ENCODE data around the gene MDK.

MDK gene

DNA sequence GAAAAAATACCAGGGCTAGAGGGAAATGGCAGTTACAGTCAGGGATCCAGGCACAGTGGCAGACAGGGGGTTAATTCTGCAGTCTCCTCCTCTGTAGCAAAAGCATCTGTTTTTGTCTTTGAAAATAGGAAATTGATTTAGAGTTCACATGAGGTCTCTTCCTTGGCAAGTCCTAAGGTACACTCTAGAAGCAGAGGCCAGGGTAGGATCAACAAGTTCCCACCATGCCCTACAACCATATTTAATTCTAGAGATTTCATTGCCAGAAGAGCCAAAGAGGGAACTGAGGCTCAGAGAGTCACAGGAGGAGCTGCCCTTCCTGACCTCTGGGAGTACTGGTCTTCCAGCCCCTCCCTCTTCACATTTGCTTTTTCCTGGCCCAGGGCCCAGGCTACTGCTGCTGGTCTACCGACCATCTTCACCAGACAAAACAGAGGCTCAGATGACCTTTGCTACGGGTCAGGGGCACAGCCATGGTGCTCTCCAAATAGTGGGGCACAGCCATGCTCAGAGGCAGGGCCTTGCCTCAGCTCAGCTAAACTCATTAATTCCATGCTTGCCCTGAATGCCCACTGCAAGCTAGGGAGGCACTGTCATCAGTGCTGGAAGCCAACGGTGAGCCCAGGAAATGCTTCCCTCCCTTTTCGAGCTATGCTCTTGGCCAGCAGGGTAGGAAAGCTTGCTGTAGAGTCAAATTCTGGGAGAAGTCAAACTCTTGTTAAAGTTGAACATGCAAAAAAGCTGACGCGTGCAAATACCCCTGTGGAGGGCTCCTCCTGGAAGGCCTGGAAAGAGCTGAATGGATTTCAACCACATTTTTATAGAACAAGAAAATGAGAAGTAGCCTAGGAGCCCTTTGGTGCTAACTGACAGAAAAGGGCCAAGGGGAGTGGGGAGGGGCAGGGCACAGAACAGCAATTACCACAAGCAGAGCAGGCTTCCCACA, 21.8 kb downstream of the MDK start:
- DNase-seq (ENCODE audit: low read depth in 2 of 2), result no peak

DNA sequence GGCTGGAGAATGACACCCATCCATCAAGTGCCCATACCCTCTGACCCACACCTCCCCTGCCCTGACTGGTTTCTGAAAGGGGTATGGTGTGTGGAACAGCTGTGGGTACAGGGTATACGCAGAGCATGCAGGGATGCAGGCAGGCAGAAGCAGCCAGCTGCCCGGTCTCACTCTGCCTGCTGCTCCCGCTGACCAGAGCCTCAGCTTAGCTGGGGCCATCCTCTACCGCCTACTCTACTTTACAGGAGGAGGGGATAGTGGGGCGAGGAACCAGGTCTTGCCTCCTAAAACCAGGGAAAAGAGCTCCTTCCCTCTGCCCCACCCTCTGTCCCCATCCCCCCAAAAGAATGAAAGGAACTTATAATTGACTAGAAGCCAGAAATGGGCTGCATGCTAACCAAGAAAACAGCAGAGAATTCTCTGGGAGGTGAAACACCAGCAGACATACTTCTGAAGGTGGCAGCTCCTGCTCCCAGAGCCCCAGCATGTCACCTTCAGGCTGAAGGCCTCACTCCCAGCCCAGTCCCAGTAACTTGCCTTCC, 23.1 kb downstream of the MDK start:
- DNase-seq (ENCODE audit: low read depth in 2 of 2), result no peak

DNA sequence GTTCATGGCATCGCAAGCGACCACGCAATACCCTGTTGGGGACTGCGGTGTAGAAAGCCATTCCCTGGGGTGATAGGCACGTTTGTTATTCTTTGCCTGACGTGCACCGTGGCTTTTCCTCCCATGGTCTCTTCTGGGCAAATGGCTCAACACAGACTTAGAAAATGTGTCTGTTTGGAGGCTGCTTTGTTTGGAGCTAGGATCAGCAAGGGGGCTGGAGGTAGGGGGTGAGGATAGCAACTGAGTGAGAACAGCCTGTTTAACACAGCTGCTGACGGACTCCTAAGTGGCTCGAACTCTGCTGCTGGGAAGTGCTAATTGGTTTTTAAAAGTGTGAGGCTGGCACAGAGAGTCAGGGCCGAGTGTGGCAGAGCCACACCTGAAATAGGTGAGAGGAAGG, 26.2 kb downstream of the MDK start:
- DNase-seq (ENCODE audit: low read depth in 2 of 2), result no peak

DNA sequence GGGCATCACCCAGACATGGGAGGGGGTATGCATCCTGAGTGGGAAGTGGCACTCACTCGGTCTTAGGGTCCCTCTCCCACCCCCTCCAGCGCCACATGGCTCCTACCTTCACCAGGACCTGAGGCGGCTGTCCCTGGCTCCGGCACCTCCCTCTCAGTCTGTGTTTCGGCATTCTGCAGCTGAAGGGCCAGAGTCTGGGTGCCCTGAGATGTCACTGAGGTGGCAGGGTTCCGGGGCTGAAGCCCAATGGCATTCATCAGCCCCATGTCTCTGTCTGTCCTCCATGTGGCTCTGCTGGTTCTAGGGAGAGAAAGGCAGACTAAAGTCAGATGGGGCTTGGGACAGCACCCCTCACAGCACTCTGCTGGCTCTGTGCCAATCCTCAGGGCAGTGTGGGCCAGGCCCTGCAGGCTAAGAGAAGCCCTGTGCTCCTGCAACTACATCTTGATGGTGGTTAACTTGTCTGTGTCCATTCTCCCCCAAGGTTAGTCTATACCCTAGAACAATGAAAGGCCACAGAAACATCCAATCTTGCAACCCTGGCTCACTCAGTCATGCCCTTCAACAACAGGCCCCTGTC, 27.0 kb downstream of the MDK start:
- DNase-seq (ENCODE audit: low read depth in 2 of 2), result no peak

DNA sequence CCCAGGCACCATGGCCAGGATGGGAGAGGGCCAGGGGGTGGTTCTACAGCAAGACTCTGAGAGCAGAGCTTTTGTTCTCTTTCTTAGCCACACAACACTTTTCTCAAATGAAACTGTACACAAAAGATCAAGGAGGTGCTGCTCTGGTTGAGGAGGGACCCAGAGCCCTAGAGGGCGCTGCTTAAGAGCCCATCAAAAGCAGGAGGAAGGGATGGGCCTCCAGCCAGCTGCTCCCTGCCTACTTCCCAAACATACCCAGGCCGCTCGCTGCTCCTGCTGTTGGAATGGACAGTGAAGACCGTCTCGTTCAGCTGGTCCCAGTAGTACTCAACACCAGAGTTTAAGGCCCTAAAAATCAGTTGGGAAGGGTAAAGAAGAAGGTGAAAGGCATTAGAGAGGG, 28.6 kb downstream of the MDK start:
- DNase-seq (ENCODE audit: low read depth in 2 of 2), result no peak

DNA sequence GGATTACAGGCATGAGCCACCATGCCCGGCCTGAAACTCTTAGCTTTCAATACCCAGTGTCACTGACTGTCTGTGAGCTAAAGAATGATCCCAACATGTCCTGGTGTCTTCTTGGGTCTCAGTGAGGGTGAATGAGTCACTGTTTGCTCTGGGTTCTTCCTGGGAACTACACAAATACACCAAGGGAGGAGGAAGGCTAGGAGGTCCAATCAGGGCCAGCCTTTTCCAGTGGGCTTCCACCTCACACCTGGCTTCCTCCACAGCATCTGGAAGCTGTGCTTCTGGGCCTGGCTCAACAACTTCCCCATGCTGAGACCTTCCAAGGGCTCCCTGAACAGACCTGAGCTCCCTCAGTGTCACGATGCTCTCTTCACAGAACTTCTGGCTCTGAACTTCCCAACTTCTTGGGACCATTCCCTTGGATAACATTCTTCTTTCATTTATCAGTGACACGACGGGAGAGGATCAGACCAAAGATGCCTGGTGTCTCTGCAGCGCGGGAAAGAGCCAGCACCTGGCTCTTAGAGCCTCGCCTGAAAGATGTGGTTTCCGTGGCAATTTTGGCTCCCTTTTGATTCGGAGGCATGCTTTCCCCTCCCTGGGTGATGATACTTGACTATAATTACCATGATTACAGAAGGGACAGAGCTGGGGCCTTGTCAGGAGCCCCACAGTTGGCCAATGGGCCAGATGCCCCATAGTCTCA, 32.4 kb downstream of the MDK start:
- no peak for DNase-seq (ENCODE audit: low read depth in 2 of 2)

DNA sequence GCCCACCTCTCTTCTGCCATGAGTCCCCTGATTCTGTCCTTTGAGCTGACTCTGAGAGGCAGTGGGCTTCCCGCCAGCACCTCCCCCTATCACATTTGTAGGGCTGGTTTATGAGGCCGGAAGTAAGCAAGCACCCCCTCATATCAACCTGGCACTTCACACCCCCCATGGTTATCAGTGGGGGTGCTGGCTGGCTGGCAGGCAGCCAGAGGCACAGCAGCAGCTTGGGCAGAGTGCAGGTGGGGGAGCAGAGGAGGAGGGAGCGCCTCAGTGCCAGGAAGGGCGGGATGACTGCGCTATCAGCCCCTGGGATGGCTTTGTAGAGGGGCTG, 33.0 kb downstream of the MDK start:
- no peak for DNase-seq (ENCODE audit: low read depth in 2 of 2)

DNA sequence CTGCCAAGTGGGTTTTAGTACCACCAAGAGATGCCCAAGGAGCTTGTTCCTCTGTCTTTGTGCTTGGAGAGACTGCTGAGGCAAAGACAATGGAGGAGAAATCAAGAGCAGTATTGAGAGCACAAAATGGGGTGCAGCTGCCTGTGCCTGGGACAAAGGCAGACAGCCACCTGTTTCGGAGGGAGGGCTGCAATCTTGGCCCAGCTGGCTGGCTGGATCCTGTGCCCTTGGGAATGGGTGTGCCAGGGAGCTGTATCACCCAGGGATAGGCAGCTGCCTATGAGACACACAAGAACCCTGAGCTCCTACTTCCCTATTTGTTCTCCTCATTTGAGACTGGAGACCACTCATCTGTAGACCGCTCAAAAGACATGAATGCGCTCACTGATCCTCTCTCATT, 33.4 kb downstream of the MDK start:
- no peak for DNase-seq (ENCODE audit: low read depth in 2 of 2)

DNA sequence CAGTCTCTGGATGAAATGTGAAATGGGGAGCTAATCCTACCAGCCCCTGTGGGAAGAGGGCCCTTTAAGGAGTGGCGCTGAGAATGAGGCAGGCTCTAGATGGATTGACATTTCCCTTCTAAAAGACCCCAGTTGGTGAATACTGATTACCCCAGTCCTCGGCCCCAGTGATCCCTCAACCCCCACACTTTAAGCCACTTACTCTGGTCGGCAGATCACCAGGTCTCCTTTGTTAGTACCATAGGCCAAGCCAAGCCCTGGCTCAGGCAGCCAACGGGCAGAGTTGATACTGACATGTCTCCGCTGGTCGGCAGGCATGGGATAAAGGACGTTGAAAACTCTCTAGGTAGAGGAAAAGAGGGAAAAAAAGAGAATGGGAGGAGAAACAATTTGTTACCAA, 36.2 kb downstream of the MDK start:
- no peak for DNase-seq (ENCODE audit: low read depth in 2 of 2)

DNA sequence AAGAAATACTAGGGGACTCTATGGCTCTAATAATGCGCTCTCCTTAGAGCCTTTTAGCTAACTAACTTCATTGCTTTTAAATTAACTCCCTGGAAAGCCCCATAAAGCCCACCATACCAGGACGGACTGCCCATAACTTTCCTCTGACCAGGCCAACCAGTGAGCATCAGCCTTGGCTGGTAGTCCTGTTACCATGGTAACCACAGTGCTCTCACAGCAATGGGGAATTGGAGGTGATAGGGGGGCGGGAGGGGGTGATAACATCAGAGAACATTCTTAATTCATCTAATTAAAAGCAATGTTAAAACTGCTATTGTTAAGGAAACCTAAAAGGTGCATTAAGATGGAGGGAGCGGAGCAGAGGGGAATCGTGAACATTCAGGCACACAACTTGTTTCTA, 37.3 kb downstream of the MDK start:
- no peak for DNase-seq (ENCODE audit: low read depth in 2 of 2)

DNA sequence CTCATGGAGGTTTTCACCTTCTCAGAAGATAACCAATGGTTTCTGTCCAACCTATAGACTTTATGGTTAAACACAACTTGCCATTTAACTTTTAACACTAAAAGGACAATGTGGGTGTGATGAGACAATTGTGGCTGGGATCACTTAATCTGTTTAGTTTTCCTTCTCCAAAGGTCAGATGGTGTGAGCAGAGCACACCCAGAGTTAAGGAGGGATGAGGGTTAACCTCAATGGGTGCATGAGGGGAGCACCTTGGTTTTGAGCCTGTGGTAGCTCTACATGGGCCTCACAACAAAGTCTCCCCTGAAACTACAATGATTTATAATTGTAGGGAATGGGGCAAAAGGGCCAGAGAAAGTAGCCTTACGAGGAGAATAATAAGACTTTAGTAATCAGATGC, 39.0 kb downstream of the MDK start:
- no peak for DNase-seq (ENCODE audit: low read depth in 2 of 2)

DNA sequence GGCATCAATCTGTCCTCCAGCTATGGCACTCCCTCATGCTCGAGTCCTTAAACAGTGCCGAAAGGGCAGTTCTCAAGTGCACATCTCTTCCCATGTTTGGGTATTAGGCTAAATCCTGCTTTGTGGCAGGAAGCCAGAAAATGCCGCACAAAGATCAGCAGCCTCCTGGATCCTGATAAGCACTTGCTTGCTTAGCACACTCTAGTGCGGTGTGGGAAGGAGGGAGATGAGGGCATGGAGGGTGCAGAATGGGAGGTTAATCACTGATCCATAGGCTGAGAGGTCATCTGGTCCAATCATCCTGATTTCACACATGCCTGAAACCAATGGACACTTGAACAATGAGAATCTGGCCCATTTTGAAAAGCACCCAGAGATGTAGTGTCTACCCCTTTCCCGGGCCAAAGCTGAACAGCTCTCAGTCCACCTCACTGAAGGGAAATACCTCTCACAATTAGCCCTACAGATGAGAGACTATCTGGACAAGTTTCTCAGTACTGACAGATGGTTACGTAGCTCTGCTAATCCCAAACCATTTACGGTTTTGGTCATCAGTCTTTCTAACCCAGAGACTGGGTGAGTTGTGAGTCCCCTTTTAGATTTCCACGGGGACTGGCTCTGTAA, 39.9 kb downstream of the MDK start:
- DNase-seq (ENCODE audit: low read depth in 2 of 2), result no peak

DNA sequence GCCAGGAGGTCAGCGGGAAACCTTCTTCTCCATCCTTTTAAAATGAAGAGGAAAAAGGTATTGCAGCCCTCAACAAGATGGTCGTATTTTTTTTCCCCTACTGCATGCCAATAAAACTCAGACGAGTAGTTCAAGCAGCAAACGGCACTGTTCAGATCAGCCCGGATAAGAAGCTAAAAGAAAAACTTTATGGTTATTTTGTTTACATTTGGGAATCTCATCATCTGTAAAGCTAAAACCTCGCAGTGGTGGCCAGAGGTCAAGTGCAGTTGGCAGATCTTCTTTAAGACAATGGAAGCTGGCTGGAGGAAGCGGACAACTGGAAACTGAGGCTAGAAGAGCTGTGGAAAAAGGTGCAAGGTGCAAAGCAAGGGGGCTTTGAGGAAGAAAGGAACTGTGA, 41.1 kb downstream of the MDK start:
- DNase-seq (ENCODE audit: low read depth in 2 of 2), result no peak

DNA sequence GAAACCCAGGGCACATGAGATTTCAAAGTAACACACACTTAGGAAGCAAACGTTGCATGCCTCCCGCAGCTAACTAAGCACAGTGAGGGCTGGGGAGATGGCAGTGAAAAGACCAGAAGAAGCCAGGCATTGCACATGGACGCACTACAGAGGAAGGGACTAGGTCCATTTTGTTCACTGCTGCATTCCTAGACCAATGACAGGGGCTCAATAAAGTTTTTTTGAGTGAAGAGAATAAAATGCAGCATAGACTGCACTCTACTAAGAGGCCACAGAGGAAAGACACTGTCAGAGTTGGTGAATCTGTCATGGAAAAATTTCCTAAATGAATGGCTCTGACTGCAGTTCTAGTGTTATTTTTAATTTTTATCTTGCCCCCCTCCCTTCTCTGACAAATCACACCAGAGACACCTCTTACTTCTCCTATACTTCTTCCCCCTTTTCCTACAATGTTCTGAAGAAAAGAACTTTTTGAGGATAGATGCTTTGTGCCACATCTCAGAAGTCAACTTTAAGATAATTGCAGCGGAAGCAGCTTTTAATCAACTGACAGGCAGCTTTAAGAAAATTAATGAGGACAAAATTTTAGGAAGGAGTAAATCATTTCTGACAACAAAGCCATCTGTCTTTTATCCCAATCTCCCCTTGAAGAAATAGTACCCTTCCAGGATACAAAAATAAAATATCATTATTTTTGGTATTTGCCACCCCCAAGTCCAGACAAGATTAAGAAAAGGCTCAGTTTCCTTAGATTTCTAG, 44.9 kb downstream of the MDK start:
- no peak for DNase-seq (ENCODE audit: low read depth in 2 of 2)

DNA sequence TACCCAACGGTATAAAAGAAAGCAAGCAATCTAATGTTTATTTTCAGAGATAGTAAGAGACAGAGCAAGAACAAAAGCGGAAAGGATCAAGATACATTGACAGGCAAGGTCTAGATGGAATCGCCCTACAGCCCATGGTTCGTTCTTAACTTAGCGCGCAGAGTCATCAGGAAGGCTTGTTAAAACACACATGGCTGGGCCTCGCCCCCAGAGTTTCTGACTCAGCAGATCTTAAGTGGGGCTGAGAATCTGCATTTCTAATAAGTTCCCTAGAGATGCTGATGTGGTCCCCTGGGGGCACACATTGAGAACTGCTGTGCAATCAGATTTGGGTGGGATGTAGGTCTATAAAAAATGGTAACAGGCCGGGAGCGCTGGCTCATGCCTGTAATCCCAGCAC, 45.9 kb downstream of the MDK start:
- DNase-seq (ENCODE audit: low read depth in 2 of 2), result no peak

DNA sequence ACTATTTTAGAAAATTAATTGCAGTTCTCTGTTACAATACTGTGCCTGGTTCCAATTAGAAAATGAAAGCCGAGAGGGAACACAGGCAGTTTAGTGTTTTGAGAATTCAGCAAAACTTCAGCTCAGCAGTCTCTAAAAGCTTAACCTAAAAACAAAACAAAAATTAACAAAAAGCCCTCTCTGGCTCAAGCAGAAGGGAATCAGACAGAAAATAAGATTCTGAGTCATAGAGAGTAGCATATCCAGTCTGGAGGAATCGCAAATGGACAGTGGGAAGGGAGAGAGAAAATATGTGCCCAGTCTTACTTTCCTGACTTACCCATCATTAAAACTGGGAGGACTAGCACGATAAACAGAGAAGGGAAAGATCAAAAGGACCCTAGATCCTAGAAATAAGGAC, 48.2 kb downstream of the MDK start:
- DNase-seq (ENCODE audit: low read depth in 2 of 2), result no peak

DNA sequence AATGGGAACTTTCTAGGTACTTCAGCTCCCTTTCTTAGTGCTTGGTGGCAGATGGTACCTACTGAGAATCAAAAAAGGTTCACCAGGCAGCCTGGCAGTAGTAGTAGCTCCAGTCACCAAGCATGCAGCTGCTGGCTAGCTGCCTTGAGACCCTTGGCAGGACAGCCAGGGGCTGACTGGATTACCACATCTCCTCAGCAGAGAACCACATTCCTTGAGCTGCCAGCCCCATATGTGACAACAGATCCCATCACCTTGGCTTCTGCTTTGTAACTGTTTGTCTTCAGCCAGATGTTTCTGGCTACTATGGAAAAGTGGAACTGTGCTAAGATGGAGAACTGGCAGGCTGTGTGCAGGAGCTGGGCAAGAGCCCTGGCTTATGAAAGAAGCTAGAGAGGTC, 49.7 kb downstream of the MDK start:
- DNase-seq (ENCODE audit: low read depth in 2 of 2), result no peak

All from stimulated activated CD8-positive, alpha-beta memory T cell treated with anti-CD3 and anti-CD28 coated beads, Interleukin-2, amount 100 ng/mL, for 48 hours (primary cell).